HG03066 (cell line): Measurements from ENCODE around the gene LIPE.
"Not testable (repeated sequence)": the region's sequence is repeated elsewhere in the genome, so short reads cannot be mapped to it uniquely, and the experiment has no call there.

Experiments
- ATAC-seq: cut with Tn5 transposase; IDR thresholded peaks from one replicate; pipeline ENCODE4 v1.9.1; 2021; ENCODE audit warnings: low read depth; ENCODE audit not compliant: unreplicated experiment

Gene LIPE

GRCh38 chr19:42427313-42427712 lies at the start of gene LIPE:
Gene LIPE, minus strand, starts transcription at chr19:42427388. Its CDS starts 239 bp downstream, at chr19:42427149.
- no peak for ATAC-seq

- no peak for ATAC-seq
Observed at GRCh38 chr19:42475366-42475765, 48.2 kb upstream of the LIPE start.

- ATAC-seq = no peak
Observed at GRCh38 chr19:42474743-42475142, 47.6 kb upstream of the LIPE start.

GRCh38 chr19:42473686-42474085 lies 46.5 kb upstream of the LIPE start:
- ATAC-seq = no peak

GRCh38 chr19:42472402-42473147 lies 45.4 kb upstream of the LIPE start:
- no peak for ATAC-seq

- ATAC-seq = no peak
Observed at GRCh38 chr19:42471554-42472249, 44.5 kb upstream of the LIPE start.

GRCh38 chr19:42469311-42470235 lies 42.4 kb upstream of the LIPE start:
- no peak for ATAC-seq

GRCh38 chr19:42468273-42468796 lies 41.1 kb upstream of the LIPE start:
- no peak for ATAC-seq

- ATAC-seq = no peak
Observed at GRCh38 chr19:42467183-42467760, 40.1 kb upstream of the LIPE start.

- no peak for ATAC-seq
Observed at GRCh38 chr19:42466521-42467182, 39.5 kb upstream of the LIPE start.

GRCh38 chr19:42465827-42466280 lies 38.7 kb upstream of the LIPE start:
- ATAC-seq = peak; percentile 66

GRCh38 chr19:42461700-42462324 lies 34.6 kb upstream of the LIPE start:
- no peak for ATAC-seq

- not testable (repeated sequence) for ATAC-seq
Observed at GRCh38 chr19:42461231-42461630, 34.0 kb upstream of the LIPE start.

- ATAC-seq = no peak
Observed at GRCh38 chr19:42459926-42460325, 32.7 kb upstream of the LIPE start.

GRCh38 chr19:42455621-42456081 lies 28.5 kb upstream of the LIPE start:
- ATAC-seq = no peak

- no peak for ATAC-seq
Observed at GRCh38 chr19:42455086-42455485, 27.9 kb upstream of the LIPE start.

GRCh38 chr19:42452590-42452989 lies 25.4 kb upstream of the LIPE start:
- ATAC-seq = no peak

- no peak for ATAC-seq
Observed at GRCh38 chr19:42450314-42450934, 23.2 kb upstream of the LIPE start.

- ATAC-seq = not testable (repeated sequence)
Observed at GRCh38 chr19:42448306-42448705, 21.1 kb upstream of the LIPE start.
